ENCODE data around the gene DNM3.
"Not testable (repeated sequence)": the region's sequence is repeated elsewhere in the genome, so short reads cannot be mapped to it uniquely, and the experiment has no call there.

Gene DNM3

GRCh38 chr1:172041102-172041501 is 199.8 kb downstream of the DNM3 start:
- TF ChIP-seq, protein P1, sequence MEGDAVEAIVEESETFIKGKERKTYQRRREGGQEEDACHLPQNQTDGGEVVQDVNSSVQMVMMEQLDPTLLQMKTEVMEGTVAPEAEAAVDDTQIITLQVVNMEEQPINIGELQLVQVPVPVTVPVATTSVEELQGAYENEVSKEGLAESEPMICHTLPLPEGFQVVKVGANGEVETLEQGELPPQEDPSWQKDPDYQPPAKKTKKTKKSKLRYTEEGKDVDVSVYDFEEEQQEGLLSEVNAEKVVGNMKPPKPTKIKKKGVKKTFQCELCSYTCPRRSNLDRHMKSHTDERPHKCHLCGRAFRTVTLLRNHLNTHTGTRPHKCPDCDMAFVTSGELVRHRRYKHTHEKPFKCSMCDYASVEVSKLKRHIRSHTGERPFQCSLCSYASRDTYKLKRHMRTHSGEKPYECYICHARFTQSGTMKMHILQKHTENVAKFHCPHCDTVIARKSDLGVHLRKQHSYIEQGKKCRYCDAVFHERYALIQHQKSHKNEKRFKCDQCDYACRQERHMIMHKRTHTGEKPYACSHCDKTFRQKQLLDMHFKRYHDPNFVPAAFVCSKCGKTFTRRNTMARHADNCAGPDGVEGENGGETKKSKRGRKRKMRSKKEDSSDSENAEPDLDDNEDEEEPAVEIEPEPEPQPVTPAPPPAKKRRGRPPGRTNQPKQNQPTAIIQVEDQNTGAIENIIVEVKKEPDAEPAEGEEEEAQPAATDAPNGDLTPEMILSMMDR (IDR thresholded peaks at IDR 0.05; ENCODE audit: poor library complexity, severe bottlenecking), result no peak
- H3K27ac ChIP-seq (ENCODE audit: poor library complexity, severe bottlenecking), result peak overlapping the region; percentile 57
- DNase-seq (ENCODE audit: low spot score), result no peak
- no peak for ATAC-seq (ENCODE audit: low read depth)
- H3K27me3 ChIP-seq (ENCODE audit: insufficient read depth, poor library complexity, severe bottlenecking), result no peaks in the 10 kb centered on the region
- peaks cover 3% of the 10 kb centered on the region for H3K9me3 ChIP-seq (ENCODE audit: severe bottlenecking)
- H3K4me1 ChIP-seq (ENCODE audit: insufficient read depth, poor library complexity, severe bottlenecking), result peaks cover 6% of the 10 kb centered on the region
- H3K36me3 ChIP-seq (ENCODE audit: low read depth), result no peaks in the 10 kb centered on the region
- H3K4me3 ChIP-seq (ENCODE audit: severe bottlenecking), result no peak overlapping the region

DNA sequence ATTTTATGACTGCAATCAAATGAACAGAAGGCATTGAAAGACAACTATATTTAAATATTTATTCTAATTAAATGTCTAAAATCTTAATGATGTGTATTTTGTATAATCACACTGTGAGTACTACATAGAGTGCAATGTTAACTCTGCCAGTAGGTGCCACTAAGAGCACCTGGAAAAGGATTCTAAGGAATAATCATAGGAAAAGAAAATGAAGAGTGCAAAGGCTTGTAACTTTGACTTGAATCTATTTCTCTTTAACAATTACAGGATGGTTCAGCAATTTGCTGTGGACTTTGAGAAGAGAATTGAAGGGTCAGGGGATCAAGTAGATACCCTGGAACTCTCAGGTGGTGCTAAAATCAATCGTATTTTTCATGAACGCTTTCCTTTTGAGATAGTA is 200.4 kb downstream of the DNM3 start:
- Histone ChIP-seq H3K4me1 (ENCODE audit: insufficient read depth, poor library complexity, severe bottlenecking) (peaks cover 6% of the 10 kb centered on the region), H3K27me3 (ENCODE audit: insufficient read depth, poor library complexity, severe bottlenecking) (no peaks in the 10 kb centered on the region), H3K27ac (ENCODE audit: poor library complexity, severe bottlenecking) (no peak overlapping the region), H3K9me3 (ENCODE audit: severe bottlenecking) (peaks cover 3% of the 10 kb centered on the region), H3K4me3 (ENCODE audit: severe bottlenecking) (no peak overlapping the region), H3K36me3 (ENCODE audit: low read depth) (no peaks in the 10 kb centered on the region)
- DNase-seq (ENCODE audit: low spot score) (no peak), ATAC-seq (ENCODE audit: low read depth) (no peak)
- TF ChIP-seq, protein P1 (IDR thresholded peaks at IDR 0.05; ENCODE audit: poor library complexity, severe bottlenecking), result peak; percentile 56

DNA sequence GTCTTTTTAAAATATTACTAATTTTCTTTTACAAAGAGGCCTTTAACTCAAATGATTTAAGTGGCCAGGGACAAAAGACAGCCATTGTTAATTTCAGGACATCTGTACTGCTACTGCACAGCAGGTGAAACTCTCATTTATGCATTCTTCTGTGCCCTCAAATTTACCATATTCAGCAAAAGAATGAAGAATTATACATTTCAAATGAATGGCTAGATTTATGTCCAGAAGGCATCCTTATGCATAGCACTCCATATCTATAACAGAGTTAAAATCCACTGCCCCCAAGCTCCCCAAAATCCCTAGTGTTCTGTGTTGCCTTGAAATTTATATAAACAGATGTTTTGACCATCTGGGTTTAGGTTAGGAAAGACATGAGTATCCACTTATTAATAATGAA is 202.6 kb downstream of the DNM3 start:
- no peak overlapping the region for H3K27ac ChIP-seq (ENCODE audit: poor library complexity, severe bottlenecking)
- ATAC-seq (ENCODE audit: low read depth), result no peak
- no peak for DNase-seq (ENCODE audit: low spot score)
- TF ChIP-seq, protein P1 (IDR thresholded peaks at IDR 0.05; ENCODE audit: poor library complexity, severe bottlenecking), result no peak
- H3K4me3 ChIP-seq (ENCODE audit: severe bottlenecking), result no peak overlapping the region
- peaks cover 6% of the 10 kb centered on the region for H3K4me1 ChIP-seq (ENCODE audit: insufficient read depth, poor library complexity, severe bottlenecking)
- H3K36me3 ChIP-seq (ENCODE audit: low read depth), result no peaks in the 10 kb centered on the region
- H3K9me3 ChIP-seq (ENCODE audit: severe bottlenecking), result no peaks in the 10 kb centered on the region
- H3K27me3 ChIP-seq (ENCODE audit: insufficient read depth, poor library complexity, severe bottlenecking), result no peaks in the 10 kb centered on the region

DNA sequence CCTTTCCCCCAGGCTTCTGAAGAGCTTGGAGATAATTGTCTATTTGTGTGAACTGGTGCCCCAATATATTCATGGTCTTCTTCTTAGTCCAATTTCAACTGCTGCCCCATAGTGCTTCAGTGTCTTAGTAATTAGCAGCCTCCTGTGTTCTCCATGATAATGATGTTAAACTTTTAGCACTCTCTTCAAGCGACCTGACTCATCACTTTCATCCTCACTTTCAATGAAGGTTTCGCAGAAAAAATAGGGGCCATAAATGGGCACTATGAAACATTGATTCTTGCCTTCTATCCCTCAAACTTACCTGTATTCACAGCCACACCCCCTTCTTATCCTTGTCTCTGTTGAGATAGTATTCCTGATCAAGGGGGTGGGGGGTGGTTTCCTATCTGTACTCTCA is 210.6 kb downstream of the DNM3 start:
- ATAC-seq (ENCODE audit: low read depth) (no peak), DNase-seq (ENCODE audit: low spot score) (no peak)
- no peaks in the 10 kb centered on the region for H3K36me3 ChIP-seq (ENCODE audit: low read depth)
- H3K4me1 ChIP-seq (ENCODE audit: insufficient read depth, poor library complexity, severe bottlenecking), result peaks cover 7% of the 10 kb centered on the region
- TF ChIP-seq, protein P1 (IDR thresholded peaks at IDR 0.05; ENCODE audit: poor library complexity, severe bottlenecking), result no peak
- no peaks in the 10 kb centered on the region for H3K27me3 ChIP-seq (ENCODE audit: insufficient read depth, poor library complexity, severe bottlenecking)
- H3K9me3 ChIP-seq (ENCODE audit: severe bottlenecking), result no peaks in the 10 kb centered on the region
- H3K27ac ChIP-seq (ENCODE audit: poor library complexity, severe bottlenecking), result no peak overlapping the region
- H3K4me3 ChIP-seq (ENCODE audit: severe bottlenecking), result no peak overlapping the region

- Histone ChIP-seq H3K27ac (ENCODE audit: poor library complexity, severe bottlenecking) (no peak overlapping the region), H3K9me3 (ENCODE audit: severe bottlenecking) (no peaks in the 10 kb centered on the region), H3K27me3 (ENCODE audit: insufficient read depth, poor library complexity, severe bottlenecking) (no peaks in the 10 kb centered on the region), H3K4me3 (ENCODE audit: severe bottlenecking) (no peak overlapping the region), H3K4me1 (ENCODE audit: insufficient read depth, poor library complexity, severe bottlenecking) (peaks cover 7% of the 10 kb centered on the region), H3K36me3 (ENCODE audit: low read depth) (no peaks in the 10 kb centered on the region)
- TF ChIP-seq, protein P1 (IDR thresholded peaks at IDR 0.05; ENCODE audit: poor library complexity, severe bottlenecking), result no peak
- no peak for ATAC-seq (ENCODE audit: low read depth)
- DNase-seq (ENCODE audit: low spot score), result no peak
These were observed 212.9 kb downstream of the DNM3 start for GRCh38 chr1:172054172-172054571.

DNA sequence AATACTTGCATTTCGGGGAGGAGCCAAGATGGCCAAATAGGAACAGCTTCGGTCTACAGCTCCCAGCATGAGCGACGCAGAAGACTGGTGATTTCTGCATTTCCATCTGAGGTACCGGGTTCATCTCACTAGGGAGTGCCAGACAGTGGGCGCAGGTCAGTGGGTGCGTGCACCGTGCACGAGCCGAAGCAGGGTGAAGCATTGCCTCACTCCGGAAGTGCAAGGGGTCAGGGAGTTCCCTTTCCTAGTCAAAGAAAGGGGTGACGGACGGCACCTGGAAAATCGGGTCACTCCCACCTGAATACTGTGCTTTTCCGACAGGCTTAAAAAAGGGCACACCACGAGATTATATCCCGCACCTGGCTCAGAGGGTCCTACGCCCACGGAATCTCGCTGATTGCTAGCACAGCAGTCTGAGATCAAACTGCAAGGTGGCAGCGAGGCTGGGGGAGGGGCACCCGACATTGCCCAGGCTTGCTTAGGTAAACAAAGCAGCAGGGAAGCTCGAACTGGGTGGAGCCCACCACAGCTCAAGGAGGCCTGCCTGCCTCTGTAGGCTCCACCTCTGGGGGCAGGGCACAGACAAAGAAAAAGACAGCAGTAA is 214.6 kb downstream of the DNM3 start:
- not testable (repeated sequence) for H3K4me3 ChIP-seq (ENCODE audit: severe bottlenecking); H3K27me3 ChIP-seq (ENCODE audit: insufficient read depth, poor library complexity, severe bottlenecking); DNase-seq (ENCODE audit: low spot score); H3K27ac ChIP-seq (ENCODE audit: poor library complexity, severe bottlenecking); H3K36me3 ChIP-seq (ENCODE audit: low read depth); ATAC-seq (ENCODE audit: low read depth); H3K9me3 ChIP-seq (ENCODE audit: severe bottlenecking); H3K4me1 ChIP-seq (ENCODE audit: insufficient read depth, poor library complexity, severe bottlenecking)
